Subcutaneous abdominal adipose tissue (tissue), 5 donors: ENCODE results near the gene STK39.
"Not testable (repeated sequence)": the region's sequence is repeated elsewhere in the genome, so short reads cannot be mapped to it uniquely, and the experiment has no call there.

ENCODE experiments used
- H3K27ac ChIP-seq: one replicate; pipeline ENCODE4 v1.7.0; 2013; ENCODE audit warnings: low read depth, mild to moderate bottlenecking, inconsistent platforms, low read length, moderate library complexity
- H3K27me3 ChIP-seq, 5 donors: one replicate each; pipeline ENCODE4 v1.7.0; 2013; ENCODE audit warnings: low read length in 5 of 5, inconsistent platforms in 1 of 5; ENCODE audit not compliant: control insufficient read depth in 5 of 5, insufficient read depth in 4 of 5
- H3K36me3 ChIP-seq, 5 donors: one replicate each; pipeline ENCODE4 v1.7.0; 2013; ENCODE audit warnings: low read length in 5 of 5; ENCODE audit not compliant: control insufficient read depth in 5 of 5, insufficient read depth in 5 of 5
- H3K4me1 ChIP-seq, 5 donors: one replicate each; pipeline ENCODE4 v1.7.0; 2013; ENCODE audit warnings: low read length in 5 of 5, mild to moderate bottlenecking in 3 of 5, moderate library complexity in 1 of 5; ENCODE audit not compliant: control insufficient read depth in 5 of 5, insufficient read depth in 5 of 5
- H3K4me3 ChIP-seq, 5 donors: one replicate each; pipeline ENCODE4 v1.7.0; 2013; ENCODE audit warnings: low read length in 5 of 5, low read depth in 1 of 5
- H3K9ac ChIP-seq, 5 donors: one replicate each; pipeline ENCODE4 v1.7.0; 2013; ENCODE audit warnings: low read length in 5 of 5, mild to moderate bottlenecking in 4 of 5, moderate library complexity in 3 of 5
- H3K9me3 ChIP-seq, 5 donors: one replicate each; pipeline ENCODE4 v1.7.0; 2013; ENCODE audit warnings: low read length in 5 of 5; ENCODE audit not compliant: control insufficient read depth in 5 of 5
- donor health status: healthy.
- donor health status: healthy.
- donor health status: healthy.
- donor health status: healthy.
- donor health status: healthy.

Gene STK39

DNA sequence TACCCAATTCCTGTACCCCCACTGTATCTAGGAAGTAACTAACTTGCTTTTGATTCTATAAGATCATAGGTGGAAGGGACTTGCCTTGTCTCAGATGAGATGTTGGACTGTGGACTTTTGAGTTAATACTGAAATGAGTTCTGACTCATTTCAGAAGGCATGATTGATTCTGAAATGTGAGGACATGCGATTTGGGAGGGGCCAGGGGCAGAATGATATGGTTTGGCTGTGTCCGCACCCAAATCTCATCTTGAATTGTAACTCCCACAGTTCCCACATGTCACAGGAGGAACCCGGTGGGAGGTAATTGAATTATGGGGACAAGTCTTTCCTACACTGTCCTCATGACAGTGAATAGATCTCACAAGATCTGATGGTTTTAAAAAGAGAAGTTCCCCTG, 165.9 kb downstream of the STK39 start:
- H3K4me3 ChIP-seq, H3K36me3 ChIP-seq, H3K27me3 ChIP-seq, H3K4me1 ChIP-seq, H3K9me3 ChIP-seq, H3K27ac ChIP-seq, H3K9ac ChIP-seq: not testable (repeated sequence)

DNA sequence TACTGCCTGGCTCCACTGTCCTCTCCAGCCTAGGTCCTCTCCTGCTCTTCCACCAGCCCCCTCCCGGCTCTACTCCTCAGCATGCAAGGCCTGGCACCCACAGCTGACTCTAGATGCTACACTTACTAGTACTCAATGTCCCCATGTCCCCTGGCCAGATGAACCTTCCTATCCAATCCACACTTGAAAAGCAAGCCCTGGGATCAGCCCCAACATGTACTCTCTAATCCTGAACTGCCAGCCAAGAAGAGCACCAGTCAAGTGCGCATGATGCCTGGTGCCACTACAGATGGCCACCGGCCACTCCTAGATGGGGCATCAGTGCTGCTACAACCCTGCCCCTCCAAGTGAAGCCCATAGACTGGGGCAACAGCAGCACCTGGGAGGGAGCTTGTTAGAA, 168.2 kb downstream of the STK39 start:
- H3K4me3 ChIP-seq, result no peak overlapping the region
- H3K9ac ChIP-seq, result no peak overlapping the region
- H3K9me3 ChIP-seq, result no peaks in the 10 kb centered on the region
- H3K36me3 ChIP-seq, result peaks cover 0 to 3% (median 0%) of the 10 kb centered on the region in 5 donors
- no peak overlapping the region for H3K27ac ChIP-seq
- H3K27me3 ChIP-seq, result no peaks in the 10 kb centered on the region
- H3K4me1 ChIP-seq, result no peaks in the 10 kb centered on the region

- Histone ChIP-seq H3K4me1 (no peaks in the 10 kb centered on the region), H3K27ac (no peak overlapping the region), H3K9ac (no peak overlapping the region), H3K27me3 (no peaks in the 10 kb centered on the region), H3K36me3 (peaks cover 0 to 11% (median 6%) of the 10 kb centered on the region in 5 donors), H3K9me3 (no peaks in the 10 kb centered on the region), H3K4me3 (no peak overlapping the region)
Observed at GRCh38 chr2:168076731-168077130, 170.7 kb downstream of the STK39 start.

DNA sequence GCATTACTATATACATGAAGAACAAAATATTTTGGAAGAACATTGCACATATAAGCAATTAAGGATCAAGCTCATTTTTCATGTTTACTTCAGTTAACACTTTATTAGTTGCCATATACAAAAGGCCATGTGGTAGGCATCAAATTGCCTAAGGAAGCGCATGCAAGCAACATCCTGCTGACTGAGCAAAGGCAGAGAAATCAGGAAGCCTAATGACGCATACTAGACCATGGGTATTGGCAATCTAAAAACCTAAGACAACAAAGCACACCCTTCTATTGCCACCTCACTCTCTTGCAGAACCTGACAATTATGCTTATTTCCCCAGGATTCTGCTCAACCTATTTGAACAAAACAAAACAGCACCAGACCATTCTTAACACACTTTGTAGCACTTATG, 171.9 kb downstream of the STK39 start:
- Histone ChIP-seq H3K9ac (no peak overlapping the region), H3K36me3 (peaks cover 6 to 15% (median 11%) of the 10 kb centered on the region in 5 donors), H3K27ac (no peak overlapping the region), H3K9me3 (no peaks in the 10 kb centered on the region), H3K4me3 (no peak overlapping the region), H3K4me1 (no peaks in the 10 kb centered on the region), H3K27me3 (no peaks in the 10 kb centered on the region)

GRCh38 chr2:168072626-168073303, 174.6 kb downstream of the STK39 start:
- H3K9ac ChIP-seq, result no peak overlapping the region
- H3K4me1 ChIP-seq, result no peaks in the 10 kb centered on the region
- no peak overlapping the region for H3K4me3 ChIP-seq
- H3K27me3 ChIP-seq, result no peaks in the 10 kb centered on the region
- no peaks in the 10 kb centered on the region for H3K9me3 ChIP-seq
- no peak overlapping the region for H3K27ac ChIP-seq
- peaks cover 4 to 15% (median 11%) of the 10 kb centered on the region in 5 donors for H3K36me3 ChIP-seq

DNA sequence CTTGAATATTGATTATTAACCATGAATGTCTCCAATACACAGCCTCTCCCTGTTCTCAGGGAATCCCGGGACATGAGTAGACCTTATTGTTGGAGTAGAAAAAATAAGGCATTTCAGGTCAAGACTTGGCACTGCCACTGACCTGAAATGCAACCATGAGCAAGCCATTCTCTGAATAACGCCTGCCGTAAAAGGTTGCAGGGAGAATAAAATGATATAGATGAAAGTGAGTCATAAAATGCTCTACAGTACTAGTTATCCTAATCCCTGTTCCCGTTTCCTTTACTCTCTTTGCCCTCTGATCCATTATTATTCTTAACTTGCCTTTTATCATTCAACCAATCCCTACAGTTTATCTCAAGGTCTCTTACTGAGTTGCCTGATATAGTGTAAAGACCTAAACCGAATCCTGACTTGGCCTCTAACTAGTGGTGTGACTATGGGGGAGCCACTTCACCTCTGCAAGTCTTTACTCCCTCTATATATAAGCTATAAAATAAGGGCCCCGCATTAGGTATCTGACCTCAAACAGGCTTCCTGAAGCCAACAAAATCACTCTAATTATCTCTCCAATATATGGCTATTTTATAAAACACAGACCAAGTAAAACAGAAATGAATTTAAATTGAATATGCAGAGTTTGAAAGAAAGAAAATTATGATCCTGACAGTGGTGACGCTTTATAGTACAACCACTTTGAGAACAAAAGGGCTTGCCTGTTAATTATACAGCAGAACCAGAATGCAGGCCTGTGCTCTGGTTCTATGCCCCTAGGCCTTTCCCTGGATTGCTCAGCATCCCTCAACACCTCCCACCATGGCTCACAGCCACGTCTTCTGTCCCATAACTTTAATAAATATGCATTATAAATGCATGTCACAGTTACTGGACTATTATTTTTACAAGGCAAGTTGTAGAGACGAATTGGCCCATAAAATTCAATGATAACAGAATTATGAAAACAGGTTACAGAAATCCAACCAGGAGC, 183.1 kb downstream of the STK39 start:
- no peak overlapping the region for H3K27ac ChIP-seq
- H3K9ac ChIP-seq, result no peak overlapping the region

GRCh38 chr2:168062936-168063335, 184.5 kb downstream of the STK39 start:
- Histone ChIP-seq H3K27ac (no peak overlapping the region), H3K4me1 (peaks cover 0 to 4% (median 0%) of the 10 kb centered on the region in 5 donors), H3K4me3 (no peak overlapping the region), H3K27me3 (no peaks in the 10 kb centered on the region), H3K9ac (no peak overlapping the region), H3K36me3 (peaks cover 4 to 26% (median 16%) of the 10 kb centered on the region in 5 donors), H3K9me3 (no peaks in the 10 kb centered on the region)

More for the DNA sequence above, 183.1 kb downstream of the STK39 start:
- no peaks in the 10 kb centered on the region for H3K27me3 ChIP-seq
- H3K4me1 ChIP-seq, result peaks cover 0 to 4% (median 0%) of the 10 kb centered on the region in 5 donors
- H3K4me3 ChIP-seq, result no peak overlapping the region
- H3K9me3 ChIP-seq, result no peaks in the 10 kb centered on the region
- peaks cover 2 to 19% (median 11%) of the 10 kb centered on the region in 5 donors for H3K36me3 ChIP-seq

DNA sequence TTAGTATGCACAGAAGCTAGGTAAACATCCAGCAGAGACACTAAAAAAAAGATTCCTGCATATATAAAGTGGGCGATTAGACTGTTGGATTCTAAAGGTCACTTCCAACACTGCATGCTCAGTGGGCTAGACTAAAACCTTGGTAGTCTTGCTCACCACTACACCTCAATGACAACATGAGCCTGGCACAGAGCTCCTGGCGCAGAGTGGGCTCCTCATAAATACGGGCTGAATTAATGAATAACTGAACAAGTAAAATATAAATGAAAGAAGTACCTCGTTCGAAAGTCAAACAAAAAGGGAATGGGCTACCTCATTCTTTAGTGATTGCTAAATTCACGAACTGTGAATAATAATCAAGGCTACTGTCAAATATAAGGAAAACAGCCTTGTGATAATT, 185.3 kb downstream of the STK39 start:
- no peaks in the 10 kb centered on the region for H3K27me3 ChIP-seq
- H3K27ac ChIP-seq, result no peak overlapping the region
- no peaks in the 10 kb centered on the region for H3K9me3 ChIP-seq
- peaks cover 4 to 21% (median 16%) of the 10 kb centered on the region in 5 donors for H3K36me3 ChIP-seq
- H3K4me1 ChIP-seq, result peaks cover 0 to 4% (median 0%) of the 10 kb centered on the region in 5 donors
- H3K4me3 ChIP-seq, result no peak overlapping the region
- no peak overlapping the region for H3K9ac ChIP-seq

- peaks cover 4 to 21% (median 16%) of the 10 kb centered on the region in 5 donors for H3K36me3 ChIP-seq
- H3K9ac ChIP-seq, result no peak overlapping the region
- H3K4me3 ChIP-seq, result no peak overlapping the region
- H3K4me1 ChIP-seq, result peaks cover 0 to 4% (median 0%) of the 10 kb centered on the region in 5 donors
- H3K27ac ChIP-seq, result no peak overlapping the region
- H3K9me3 ChIP-seq, result no peaks in the 10 kb centered on the region
- H3K27me3 ChIP-seq, result no peaks in the 10 kb centered on the region
Observed at GRCh38 chr2:168060986-168061750, 186.2 kb downstream of the STK39 start.
